Measurements from ENCODE around the gene BIRC5. TPM values are rescaled to one million over a fixed set of nuclear protein-coding genes. Genes with fewer than 3 reads are reported as not detected.

BIRC5 gene
- total RNA-seq, 3 donors from 2014 or later = 2.4 to 22.4 (median 4.7) TPM

GRCh38 chr17:78271419-78272170 lies 57.5 kb downstream of the BIRC5 start:
- Histone ChIP-seq H3K36me3 (ENCODE audit: low read depth) (no peaks in the 10 kb centered on the region), H3K9me3 (no peaks in the 10 kb centered on the region), H3K4me1 (ENCODE audit: low read depth) (peaks cover 15% of the 10 kb centered on the region), H3K4me3 (no peak overlapping the region)
- ATAC-seq (no peak), DNase-seq (no peak)
- no peak for TF ChIP-seq CTCF (IDR thresholded peaks at IDR 0.05)
- intact Hi-C loops (cut with DNase I, micrococcal nuclease) = no loop called here

GRCh38 chr17:78272181-78272913 lies 58.3 kb downstream of the BIRC5 start:
- intact Hi-C loops (cut with DNase I, micrococcal nuclease) = no loop called here
- Histone ChIP-seq H3K4me3 (no peak overlapping the region), H3K9me3 (no peaks in the 10 kb centered on the region), H3K4me1 (ENCODE audit: low read depth) (peaks cover 15% of the 10 kb centered on the region), H3K36me3 (ENCODE audit: low read depth) (no peaks in the 10 kb centered on the region)
- ATAC-seq (peak; percentile 85), DNase-seq (peak; percentile 71 to 83 (median 73))
- no peak for TF ChIP-seq CTCF (IDR thresholded peaks at IDR 0.05)

GRCh38 chr17:78272914-78273258 lies 58.8 kb downstream of the BIRC5 start:
- H3K4me3 ChIP-seq = no peak overlapping the region
- ATAC-seq = no peak
- TF ChIP-seq CTCF (IDR thresholded peaks at IDR 0.05) = no peak

GRCh38 chr17:78273813-78274212 lies 59.8 kb downstream of the BIRC5 start:
- ATAC-seq (no peak), DNase-seq (no peak)
- no peaks in the 10 kb centered on the region for H3K36me3 ChIP-seq (ENCODE audit: low read depth)

More at GRCh38 chr17:78272914-78273258, 58.8 kb downstream of the BIRC5 start:
- intact Hi-C loops (cut with DNase I, micrococcal nuclease) = no loop called here
- DNase-seq = no peak
- H3K36me3 ChIP-seq (ENCODE audit: low read depth) = no peaks in the 10 kb centered on the region
- H3K4me1 ChIP-seq (ENCODE audit: low read depth) = peaks cover 15% of the 10 kb centered on the region
- H3K9me3 ChIP-seq = no peaks in the 10 kb centered on the region

More at GRCh38 chr17:78273813-78274212, 59.8 kb downstream of the BIRC5 start:
- no peak overlapping the region for H3K4me3 ChIP-seq
- no peak for TF ChIP-seq CTCF (IDR thresholded peaks at IDR 0.05)
- intact Hi-C loops (cut with DNase I, micrococcal nuclease) = no loop called here
- peaks cover 18% of the 10 kb centered on the region for H3K4me1 ChIP-seq (ENCODE audit: low read depth)
- no peaks in the 10 kb centered on the region for H3K9me3 ChIP-seq

Other genes with a start within 250 kb of the BIRC5 start
- 100 to 1,000 TPM in 2 of 3 donors, 10 to 100 TPM in 1; 53.8 to 108 (median 105) TPM for gene TMC6, start 85.5 kb upstream of the BIRC5 start, total RNA-seq
- gene TMC8, start 83.5 kb upstream of the BIRC5 start, total RNA-seq = 10 to 100 TPM in 1 of 3 donors, 1 to 10 TPM in 2; 6.0 to 11.4 (median 8.5) TPM
- gene C17orf99, start 67.9 kb upstream of the BIRC5 start, total RNA-seq = not detected
- gene SYNGR2, start 45.7 kb upstream of the BIRC5 start, total RNA-seq = 100 to 1,000 TPM in 2 of 3 donors, 10 to 100 TPM in 1; 90.4 to 202 (median 196) TPM
- 10 to 100 TPM in 2 of 3 donors, 1 to 10 TPM in 1; 8.9 to 46.5 (median 10.2) TPM for gene TK1, start 27.2 kb upstream of the BIRC5 start, total RNA-seq
- 10 to 100 TPM; 14.2 to 39.9 (median 27.9) TPM for gene AFMID, start 26.9 kb upstream of the BIRC5 start, total RNA-seq
- gene TMEM235, start 17.4 kb downstream of the BIRC5 start, total RNA-seq = not detected
- gene SOCS3, start 145.8 kb downstream of the BIRC5 start, total RNA-seq = 10 to 100 TPM; 21.9 to 41.3 (median 23.2) TPM
- 10 to 100 TPM; 36.2 to 54.3 (median 48.8) TPM for gene PGS1, start 164.4 kb downstream of the BIRC5 start, total RNA-seq

Measured in mucosa of descending colon (tissue), 3 donors.